Ureter (tissue), 1 donor: ENCODE results near the gene WNT7B. TPM values are rescaled to one million over a fixed set of nuclear protein-coding genes. Genes with fewer than 3 reads are reported as not detected.

ENCODE experiments used
- DNase-seq: peaks from one replicate; pipeline ENCODE4 v3.0.0-alpha.2; 2020; ENCODE audit warnings: low spot score
- total RNA-seq: library from RNA; stranded (reverse); gene quantifications from one replicate; pipeline ENCODE4 v1.2.4, GENCODE V29; 2023
- donor health status: DM: yes; HTN: yes; CAD: no.

WNT7B gene
- total RNA-seq: 58.6 TPM

- DNase-seq: peak; percentile 85
Measured at GRCh38 chr22:45977003-45977411, at the start of gene WNT7B. TSS of gene WNT7B (minus strand) at chr22:45977162. CDS start at chr22:45976754, 408 bp downstream.

DNA sequence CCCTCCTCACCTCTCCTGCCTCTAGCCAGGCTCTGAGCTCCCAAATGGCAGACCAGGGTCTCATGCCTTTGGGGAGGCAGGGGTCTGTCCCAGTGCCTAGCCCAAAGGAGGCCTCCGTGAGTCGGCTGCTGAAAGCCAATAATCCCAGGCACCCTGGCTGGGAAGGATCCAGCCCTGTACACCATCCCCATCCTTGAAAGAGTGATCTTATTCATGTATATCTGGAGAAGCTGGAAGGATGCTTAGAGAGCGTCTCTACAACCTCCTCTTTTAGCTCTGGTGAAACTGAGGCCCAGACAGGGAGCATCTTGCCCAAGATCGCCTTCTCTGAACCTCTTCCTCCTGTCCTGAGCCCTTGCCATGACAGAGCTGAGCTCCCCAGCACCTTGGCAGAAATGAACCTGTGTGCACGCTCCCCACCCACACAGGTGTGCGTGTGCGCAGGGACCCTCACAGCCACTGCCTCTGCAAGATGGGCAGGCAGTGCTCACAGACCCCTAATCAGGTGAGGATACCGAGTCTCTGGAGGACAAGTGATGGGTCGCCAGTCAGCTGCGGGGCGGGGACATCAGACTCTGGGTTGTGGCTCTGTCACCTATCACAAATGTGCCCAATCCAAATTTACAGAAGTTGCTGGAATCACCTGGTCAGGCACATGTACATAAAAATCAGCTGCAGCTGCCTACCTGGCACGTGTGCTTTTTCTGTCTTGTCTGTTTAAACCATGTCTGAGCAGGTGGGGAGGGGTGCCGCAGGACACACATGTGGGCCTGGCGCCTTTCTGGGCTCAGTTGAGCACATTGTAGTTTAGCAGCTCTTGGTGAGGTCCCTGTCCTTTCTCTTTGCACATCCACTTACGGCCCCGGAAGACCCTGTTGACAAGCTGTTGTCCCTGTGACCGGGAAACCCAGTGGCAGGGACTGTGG is 49.3 kb upstream of the WNT7B start:
- DNase-seq: no peak

DNA sequence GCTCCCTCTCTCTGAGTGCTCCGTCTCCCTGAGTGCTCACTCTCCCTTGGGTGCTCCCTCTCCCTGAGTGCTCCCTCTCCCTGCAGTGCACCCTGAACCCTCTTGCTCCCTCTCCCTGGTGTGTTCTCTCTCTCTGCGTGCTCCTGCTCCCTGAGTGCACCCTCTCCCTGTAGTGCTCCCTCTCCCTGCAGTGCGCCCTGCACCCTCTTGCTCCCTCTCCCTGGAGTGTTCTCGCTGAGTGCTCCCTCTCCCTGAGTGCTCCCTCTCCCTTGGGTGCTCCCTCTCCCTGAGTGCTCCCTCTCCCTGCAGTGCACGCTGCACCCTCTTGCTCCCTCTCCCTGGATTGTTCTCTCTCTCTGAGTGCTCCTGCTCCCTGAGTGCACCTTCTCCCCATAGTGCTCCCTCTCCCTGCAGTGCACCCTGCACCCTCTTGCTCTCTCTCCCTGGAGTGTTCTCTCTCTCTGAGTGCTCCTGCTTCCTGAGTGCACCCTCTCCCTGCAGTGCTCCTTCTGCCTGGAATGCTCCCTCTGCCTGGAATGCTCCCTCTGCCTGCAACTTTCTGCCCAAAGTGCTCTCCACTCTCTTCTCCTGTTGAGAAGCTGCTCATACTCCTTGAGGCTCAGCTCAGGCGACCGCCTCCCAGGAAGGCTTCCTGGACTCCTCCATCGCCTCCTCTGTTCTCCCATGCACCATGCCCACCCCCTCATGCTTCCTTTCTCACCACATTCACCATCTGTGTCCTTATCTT is 48.4 kb upstream of the WNT7B start:
- no peak for DNase-seq

DNA sequence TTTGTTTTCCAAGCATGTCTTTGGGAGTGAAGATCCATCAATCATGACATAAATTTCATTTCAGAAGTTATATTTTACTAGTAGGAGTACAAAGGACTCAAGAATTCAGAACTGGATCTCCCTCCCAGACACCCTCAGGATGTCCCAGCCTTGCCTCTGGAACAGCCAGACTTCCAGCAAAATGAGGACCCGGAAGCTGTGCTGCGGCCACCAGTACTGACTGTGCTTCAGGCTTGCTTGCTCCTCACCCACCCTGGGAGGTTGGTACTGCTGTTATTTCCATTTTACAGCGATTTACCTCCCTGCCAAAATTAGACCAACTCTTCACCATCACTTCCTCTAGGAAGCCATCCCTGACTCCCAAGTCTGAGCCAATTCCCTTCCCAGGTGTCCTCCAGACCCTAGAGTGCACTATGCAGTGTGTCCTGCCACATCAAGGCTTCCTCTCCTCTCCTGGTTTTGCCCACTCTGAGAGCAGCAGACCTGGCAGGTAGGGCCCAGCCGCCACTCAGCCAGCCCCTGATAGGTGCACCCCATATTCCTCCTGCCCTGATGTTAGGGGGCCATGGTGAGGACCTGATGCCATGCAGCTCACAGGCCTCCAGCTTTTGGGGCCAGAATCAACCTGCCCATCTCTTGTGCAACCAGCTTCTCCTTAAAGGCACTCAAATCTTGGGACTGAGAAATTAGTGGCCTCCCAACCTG is 47.3 kb upstream of the WNT7B start:
- DNase-seq: no peak

DNA sequence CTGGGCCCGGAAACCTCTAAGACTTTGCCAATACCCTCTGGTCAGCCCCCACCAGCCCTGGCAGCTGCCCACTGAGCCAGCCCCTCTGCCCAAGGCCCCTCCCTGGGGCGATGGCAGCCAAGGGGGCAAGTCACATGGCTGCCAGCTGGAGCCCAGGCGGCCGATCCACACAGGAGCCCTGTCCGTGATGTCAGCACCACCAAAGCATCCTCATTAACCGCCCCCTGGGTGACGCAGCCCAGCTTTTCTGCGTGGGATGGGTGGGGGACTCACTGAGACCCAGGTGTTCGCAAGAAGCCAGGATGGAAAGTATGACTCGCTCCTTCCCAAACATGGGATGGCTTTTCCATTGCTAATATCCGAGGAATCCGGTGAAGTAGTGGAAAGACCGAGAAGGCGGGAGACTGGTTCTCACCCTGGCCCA is 46.6 kb upstream of the WNT7B start:
- no peak for DNase-seq

DNA sequence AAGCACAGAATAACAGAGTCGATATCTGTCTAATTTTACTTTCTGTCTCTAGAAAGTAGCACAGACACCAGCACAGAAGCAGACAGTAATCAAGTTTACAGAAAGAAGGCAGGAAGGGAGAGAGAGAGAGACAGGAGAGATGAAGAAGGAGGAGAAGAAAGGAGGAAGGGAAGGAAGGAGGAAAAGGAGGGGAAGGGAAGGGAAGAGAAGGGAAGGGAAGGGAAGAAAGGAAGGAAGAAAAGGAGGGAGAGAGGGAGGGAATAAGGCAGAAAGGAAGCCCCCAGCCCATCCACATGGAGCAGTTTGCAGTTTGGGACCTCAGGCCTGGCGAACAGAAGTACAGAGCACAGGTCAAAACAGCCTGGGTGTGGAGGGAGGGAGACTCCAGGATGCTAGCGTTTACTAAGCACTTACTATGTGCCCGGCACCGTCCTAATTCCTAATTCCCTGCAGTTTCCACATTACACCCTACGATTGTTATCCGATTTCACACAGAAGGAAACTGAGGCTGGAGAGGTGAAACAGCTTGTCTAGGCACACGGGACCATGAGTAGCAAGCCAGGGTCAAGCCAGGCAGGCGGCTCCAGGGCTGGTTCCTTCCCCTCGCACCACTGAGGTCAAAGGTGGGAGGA is 46.0 kb upstream of the WNT7B start:
- no peak for DNase-seq

DNA sequence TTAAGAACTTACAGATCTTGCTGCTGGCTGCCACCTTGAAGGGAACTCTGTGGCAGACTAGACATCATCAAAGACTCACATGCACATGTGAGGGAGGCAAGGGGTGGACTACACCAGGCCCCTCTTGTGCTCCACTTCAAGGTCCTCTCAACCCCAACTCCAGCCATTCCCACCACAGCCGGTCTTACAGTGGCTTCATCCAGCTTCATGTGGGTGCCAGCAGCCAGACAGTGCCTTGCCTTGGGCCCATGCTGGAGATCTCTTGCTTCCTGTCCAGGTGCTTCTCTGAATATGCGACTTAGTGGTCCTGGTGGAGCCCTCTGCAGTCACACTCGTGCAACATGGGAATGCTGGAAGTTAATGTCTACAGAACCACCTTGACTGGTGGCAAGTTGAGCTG is 44.6 kb upstream of the WNT7B start:
- no peak for DNase-seq

DNA sequence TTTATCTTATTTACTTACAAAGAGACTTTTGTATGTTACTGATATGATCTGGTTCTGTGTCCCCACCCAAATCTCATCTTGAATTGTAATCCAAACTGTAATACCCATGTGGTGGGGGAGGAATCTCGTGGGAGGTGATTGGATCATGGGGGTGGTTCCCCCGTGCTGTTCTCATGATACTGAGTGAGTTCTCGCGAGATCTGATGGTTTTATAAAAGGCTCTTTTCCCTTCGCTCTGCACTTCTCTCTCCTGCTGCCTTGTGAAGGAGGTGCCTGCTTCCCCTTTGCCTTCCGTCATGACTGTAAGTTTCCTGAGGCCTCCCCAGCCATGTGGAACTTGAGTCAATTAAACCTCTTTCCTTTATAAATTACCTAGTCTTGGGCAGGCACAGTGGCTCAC is 42.4 kb upstream of the WNT7B start:
- no peak for DNase-seq

DNA sequence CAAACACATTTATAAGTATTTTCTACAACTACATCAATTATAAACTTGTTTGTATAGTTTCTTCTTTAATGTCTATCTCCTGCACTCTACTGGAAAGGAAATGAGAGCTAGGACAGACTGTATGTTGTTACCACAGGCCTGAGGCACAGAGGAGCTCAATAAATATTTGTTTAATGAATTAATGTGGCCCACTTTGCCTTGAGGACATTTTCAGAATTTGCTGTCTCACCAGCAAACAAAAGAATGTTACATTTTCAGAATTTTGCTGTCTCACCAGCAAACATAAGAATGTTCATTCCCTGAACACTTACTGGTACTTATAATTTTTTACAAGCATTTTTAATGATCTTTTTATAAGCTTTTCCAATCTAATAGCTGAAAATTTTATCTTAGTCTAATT is 41.9 kb upstream of the WNT7B start:
- DNase-seq: no peak

DNA sequence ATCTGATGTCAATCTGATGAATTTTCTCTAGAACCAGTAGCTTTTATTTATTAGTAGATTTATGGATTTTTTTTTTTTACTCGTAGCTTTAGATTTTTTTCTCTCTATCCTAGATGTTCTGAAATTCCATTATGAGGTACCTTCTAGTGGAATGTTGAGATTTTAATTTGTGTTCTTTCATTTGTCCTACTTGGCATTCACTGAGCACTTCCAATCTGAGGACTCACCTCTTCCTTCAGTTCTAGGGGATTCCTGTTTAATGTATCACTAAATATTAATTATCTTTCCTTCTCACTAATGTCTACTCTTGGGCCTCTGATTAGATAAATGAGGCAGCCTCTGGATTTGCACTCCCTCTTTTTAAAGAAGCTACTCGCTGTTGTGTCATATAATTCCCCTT is 40.2 kb upstream of the WNT7B start:
- DNase-seq: no peak

DNA sequence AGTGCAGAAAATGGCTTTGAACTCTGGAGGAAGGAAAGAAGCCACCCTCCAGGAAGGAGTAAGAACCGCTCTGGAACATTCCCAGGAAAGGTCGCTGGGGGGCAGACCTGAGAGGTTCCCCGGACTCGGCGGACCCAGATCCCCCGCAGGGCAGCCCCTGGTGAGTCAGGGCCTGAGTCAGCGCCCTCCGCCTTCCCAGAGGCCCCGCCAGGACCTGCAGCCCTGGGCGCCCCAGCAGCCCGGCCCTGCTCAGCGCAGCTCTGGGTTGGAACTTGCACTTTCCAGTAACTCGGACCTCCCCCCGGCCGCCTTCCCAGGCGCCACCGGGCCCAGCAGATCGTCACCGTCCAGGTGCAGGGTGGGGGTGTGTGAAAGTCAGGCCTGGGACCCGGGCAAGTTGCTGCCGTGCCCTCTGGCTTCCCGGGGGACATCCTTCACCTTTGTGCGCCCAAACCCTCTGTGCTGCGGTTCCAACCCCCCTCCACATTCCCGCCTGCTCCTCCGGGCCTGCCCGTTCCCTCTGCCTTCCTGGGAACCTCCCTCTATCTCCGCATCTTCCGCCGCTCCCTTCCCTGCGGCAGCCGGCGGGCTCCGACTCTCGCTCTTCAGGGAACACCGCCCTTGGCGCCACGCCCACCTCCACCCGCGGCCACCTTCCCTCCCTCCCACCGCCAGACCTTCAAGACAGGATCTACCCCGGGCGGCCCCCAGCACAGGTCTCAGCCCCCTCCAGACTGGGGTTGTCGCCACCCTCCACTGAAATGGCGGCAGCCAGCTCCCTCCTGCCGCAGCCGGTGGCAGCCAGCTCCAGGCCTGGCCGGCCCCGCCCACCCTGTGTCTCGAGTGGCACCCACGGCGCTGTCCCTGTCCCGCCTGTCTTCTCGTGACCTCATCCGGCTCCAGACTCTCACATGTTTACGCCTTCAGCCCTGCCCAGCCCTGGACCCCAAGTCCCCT is 36.8 kb upstream of the WNT7B start:
- peak; percentile 96 for DNase-seq

- DNase-seq: peak; percentile 47
Measured at GRCh38 chr22:46012881-46013281, 35.9 kb upstream of the WNT7B start.

GRCh38 chr22:46012182-46012880 is 35.4 kb upstream of the WNT7B start:
- DNase-seq: no peak

- DNase-seq: no peak
Measured at GRCh38 chr22:46011627-46012181, 34.7 kb upstream of the WNT7B start.

- DNase-seq: no peak
Measured at GRCh38 chr22:46010951-46011626, 34.1 kb upstream of the WNT7B start.

DNA sequence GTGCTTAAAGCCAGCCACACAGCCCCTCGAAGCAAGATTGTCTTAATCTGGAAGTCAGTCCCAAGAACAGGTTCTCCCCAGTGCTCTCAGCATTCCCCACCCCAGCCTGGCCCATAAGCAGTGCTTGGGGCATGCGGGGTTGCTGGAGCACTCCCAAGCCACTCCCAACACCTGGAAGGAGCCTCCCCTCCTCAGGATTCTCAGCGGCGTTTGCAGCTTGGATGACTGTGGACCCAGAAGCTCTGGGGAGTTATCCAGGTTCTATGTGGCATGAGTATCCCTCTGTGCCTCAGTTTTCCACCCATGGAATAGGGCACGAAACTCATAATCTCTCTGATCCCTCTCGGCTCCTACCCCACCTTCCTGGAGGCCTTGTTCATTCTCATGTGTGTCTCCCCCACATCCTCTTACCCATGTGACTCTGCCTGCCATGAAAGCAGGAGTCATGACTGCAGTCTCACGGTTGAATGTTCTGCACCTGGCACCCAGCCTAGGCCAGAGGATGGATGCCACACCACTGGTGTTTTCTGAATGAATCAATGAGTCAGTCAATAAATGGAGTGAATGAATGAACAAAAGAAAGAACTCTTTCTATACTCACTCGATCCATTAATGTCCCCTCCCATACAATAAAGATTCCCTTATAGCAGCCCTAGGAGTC is 33.4 kb upstream of the WNT7B start:
- DNase-seq: no peak

GRCh38 chr22:46009730-46010129 is 32.8 kb upstream of the WNT7B start:
- DNase-seq: no peak

DNA sequence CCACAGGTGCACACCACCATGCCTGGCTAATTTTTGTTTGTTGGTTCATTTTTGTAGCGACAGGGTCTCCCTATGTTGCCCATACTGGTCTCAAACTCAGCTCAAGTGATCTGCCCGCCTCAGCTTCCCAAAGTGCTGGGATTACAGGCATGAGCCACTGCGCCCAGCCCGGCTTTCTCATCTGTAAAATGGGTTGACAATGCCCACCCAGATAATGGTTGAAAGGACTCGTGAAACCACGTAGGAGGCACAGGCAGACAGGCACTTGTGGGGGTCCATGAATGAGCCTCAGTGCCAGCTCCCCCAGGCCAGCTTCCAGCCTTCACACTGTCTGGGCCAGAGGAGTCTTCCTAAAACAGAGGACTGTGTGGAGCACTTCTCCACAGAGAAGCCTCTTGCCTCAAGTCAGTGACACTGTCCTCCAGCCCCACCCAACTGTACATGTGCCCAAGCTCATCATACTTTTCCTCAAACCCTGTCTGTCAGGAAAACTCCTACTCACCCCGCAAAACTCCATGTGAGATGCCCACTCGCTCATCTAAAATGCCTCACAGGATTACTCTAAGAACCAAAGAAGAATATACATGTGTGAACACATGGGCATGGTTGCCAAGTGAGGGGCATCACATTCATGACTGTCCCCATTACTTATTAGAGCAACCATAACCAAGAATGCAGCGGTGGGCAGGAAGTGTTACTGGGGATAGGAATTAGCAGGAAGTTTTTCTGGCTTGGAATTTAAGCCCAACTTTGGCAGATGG is 32.1 kb upstream of the WNT7B start:
- no peak for DNase-seq
